H1 (cell line): ENCODE measurements around the gene DMAC2L. TPM values are rescaled to one million over a fixed set of nuclear protein-coding genes. Genes with fewer than 3 reads are reported as not detected.

ENCODE experiments used
- CTCF ChIA-PET: fragments of 300-600 bp; sonication (Branson Sonifier 250); formaldehyde crosslinking; loops from one replicate; lab custom pipeline; 2021; ENCODE audit not compliant: partially characterized antibody; lab: Charles Lee
- POLR2A ChIA-PET: fragments of 300-600 bp; sonication (Branson Sonifier 250); formaldehyde crosslinking; loops from one replicate; lab custom pipeline; 2021; ENCODE audit warnings: inconsistent platforms; ENCODE audit not compliant: partially characterized antibody; lab: Charles Lee
- DNase-seq, 2 experiments: peaks; one replicate each; pipeline versions ENCODE4 v3.0.0 to v3.0.0-alpha.2; 2010 to 2022; ENCODE audit warnings: low spot score in 2 of 2, low read depth in 1 of 2, mixed read lengths in 1 of 2
- FAIRE-seq: peaks from 2 replicates; lab custom pipeline; 2011; peaks lifted over from hg19 to GRCh38; lab: Jason Lieb, UNC
- H2AFZ ChIP-seq: 2 replicates; pipeline ENCODE4 v1.8.1; 2012; ENCODE audit warnings: low read length, inconsistent platforms
- H2AK5ac ChIP-seq: 2 replicates; pipeline ENCODE4 v1.6.1; 2013; ENCODE audit warnings: low read depth, low read length
- H2BK120ac ChIP-seq: replicated peaks from 2 replicates; pipeline ENCODE3; 2013; ENCODE audit warnings: low read depth, low read length, inconsistent platforms
- H2BK12ac ChIP-seq: 2 replicates; pipeline ENCODE4 v1.6.1; 2013; ENCODE audit warnings: low read depth, low read length
- H2BK15ac ChIP-seq: 2 replicates; pipeline ENCODE4 v1.6.1; 2013; ENCODE audit warnings: low read length
- H2BK20ac ChIP-seq: 2 replicates; pipeline ENCODE4 v1.6.1; 2013; ENCODE audit warnings: low read length
- H2BK5ac ChIP-seq: 2 replicates; pipeline ENCODE4 v1.6.1; 2013; ENCODE audit warnings: low read depth, low read length
- H3K14ac ChIP-seq: 2 replicates; pipeline ENCODE4 v1.6.1; 2013; ENCODE audit warnings: inconsistent platforms; ENCODE audit not compliant: insufficient read length
- H3K18ac ChIP-seq: 2 replicates; pipeline ENCODE4 v1.6.1; 2013; ENCODE audit warnings: low read length; ENCODE audit errors: extremely low read depth
- H3K23ac ChIP-seq: 2 replicates; pipeline ENCODE4 v1.6.1; 2013; ENCODE audit warnings: inconsistent platforms; ENCODE audit not compliant: insufficient read length
- H3K23me2 ChIP-seq: 2 replicates; pipeline ENCODE4 v1.6.1; 2013; ENCODE audit warnings: low read depth, low read length
- H3K27ac ChIP-seq: 2 replicates; pipeline ENCODE4 v1.6.1; 2011; ENCODE audit warnings: low read depth, low read length, inconsistent platforms
- H3K27me3 ChIP-seq, 4 experiments: replicated peaks in 1 of 4; 1 replicate in 1 of 4; 2 replicates in 3 of 4; pipeline versions ENCODE4 v1.6.1 to v1.8.1; 2011 to 2013; ENCODE audit warnings: low read length in 3 of 4, mild to moderate bottlenecking in 3 of 4, inconsistent platforms in 2 of 4, mixed read lengths in 2 of 4, moderate library complexity in 1 of 4; ENCODE audit not compliant: control insufficient read depth in 3 of 4, insufficient read depth in 3 of 4; ENCODE audit errors: extremely low read depth in 1 of 4
- H3K36me3 ChIP-seq, 4 experiments: 2 replicates each; pipeline versions ENCODE4 v1.6.1 to v1.8.1; 2011 to 2013; ENCODE audit warnings: mild to moderate bottlenecking in 4 of 4, low read length in 3 of 4, moderate library complexity in 2 of 4, control low read depth in 1 of 4, inconsistent platforms in 1 of 4; ENCODE audit not compliant: insufficient read depth in 4 of 4, control insufficient read depth in 2 of 4
- H3K4ac ChIP-seq: replicated peaks from 2 replicates; pipeline ENCODE3; 2013; ENCODE audit warnings: low read length, low read depth, mixed read lengths, inconsistent platforms; ENCODE audit not compliant: insufficient read length
- H3K4me1 ChIP-seq, 4 experiments: replicated peaks in 1 of 4; 1 replicate in 1 of 4; 2 replicates in 3 of 4; pipeline versions ENCODE4 v1.6.1 to v1.8.1; 2011 to 2013; ENCODE audit warnings: low read length in 3 of 4, inconsistent platforms in 2 of 4, mixed read lengths in 1 of 4; ENCODE audit not compliant: insufficient read depth in 4 of 4, control insufficient read depth in 3 of 4
- H3K4me2 ChIP-seq, 2 experiments: 2 replicates each; pipeline versions ENCODE4 v1.6.1 to v1.8.1; 2011 to 2013; ENCODE audit warnings: low read depth in 2 of 2, low read length in 2 of 2, control low read depth in 1 of 2, inconsistent platforms in 1 of 2, mild to moderate bottlenecking in 1 of 2; ENCODE audit not compliant: insufficient read depth in 1 of 2
- H3K4me3 ChIP-seq, 4 experiments: fragments of 200-600, 300-600 bp in 1 of 4; sonication (generic), shearing (Covaris generic), sonication (Bioruptor Twin) in 1 of 4; 2 replicates each; pipeline versions ENCODE4 v1.5.1 to v1.8.1; 2011 to 2016; ENCODE audit warnings: low read length in 4 of 4, low read depth in 3 of 4, control low read depth in 2 of 4, inconsistent platforms in 2 of 4, mild to moderate bottlenecking in 2 of 4, mixed read lengths in 1 of 4, moderate library complexity in 1 of 4; ENCODE audit not compliant: insufficient read depth in 2 of 4; ENCODE audit errors: extremely low read depth in 1 of 4
- H3K56ac ChIP-seq: replicated peaks from 2 replicates; pipeline ENCODE3; 2013; ENCODE audit warnings: low read depth, mild to moderate bottlenecking, mixed read lengths, low read length, inconsistent platforms; ENCODE audit not compliant: insufficient read length
- H3K79me1 ChIP-seq: 2 replicates; pipeline ENCODE4 v1.6.1; 2013; ENCODE audit warnings: low read depth, low read length, control low read depth
- H3K79me2 ChIP-seq, 2 experiments: 2 replicates each; pipeline versions ENCODE4 v1.6.1 to v1.8.1; 2012 to 2013; ENCODE audit warnings: low read length in 2 of 2, mild to moderate bottlenecking in 2 of 2, inconsistent platforms in 1 of 2; ENCODE audit not compliant: insufficient read depth in 2 of 2, control insufficient read depth in 1 of 2
- H3K9ac ChIP-seq, 4 experiments: replicated peaks in 1 of 4; 1 replicate in 1 of 4; 2 replicates in 3 of 4; pipeline versions ENCODE4 v1.6.1 to v1.8.1; 2011 to 2013; ENCODE audit warnings: low read depth in 3 of 4, low read length in 3 of 4, control low read depth in 2 of 4, mild to moderate bottlenecking in 2 of 4, moderate library complexity in 2 of 4, inconsistent platforms in 1 of 4; ENCODE audit errors: extremely low read depth in 1 of 4
- H3K9me3 ChIP-seq, 2 experiments: 2 replicates each; pipeline versions ENCODE4 v1.6.1 to v1.8.1; 2012 to 2013; ENCODE audit warnings: mild to moderate bottlenecking in 2 of 2, moderate library complexity in 2 of 2, control low read depth in 1 of 2, inconsistent platforms in 1 of 2, low read depth in 1 of 2, low read length in 1 of 2, mixed read lengths in 1 of 2; ENCODE audit not compliant: insufficient read depth in 2 of 2
- H4K20me1 ChIP-seq, 2 experiments: replicated peaks in 1 of 2; 2 replicates each; pipeline versions ENCODE3 to v1.8.1; 2011 to 2013; ENCODE audit warnings: inconsistent platforms in 2 of 2, low read length in 2 of 2, mild to moderate bottlenecking in 1 of 2; ENCODE audit not compliant: insufficient read depth in 2 of 2, control insufficient read depth in 1 of 2
- H4K5ac ChIP-seq: 2 replicates; pipeline ENCODE4 v1.6.1; 2013; ENCODE audit warnings: low read length, low read depth, mixed read lengths, inconsistent platforms; ENCODE audit not compliant: insufficient read length
- H4K8ac ChIP-seq: 2 replicates; pipeline ENCODE4 v1.8.0; 2013; ENCODE audit warnings: mild to moderate bottlenecking, moderate library complexity, low read length, inconsistent platforms; ENCODE audit not compliant: insufficient read depth; ENCODE audit errors: extremely low read depth
- H4K91ac ChIP-seq: replicated peaks from 2 replicates; pipeline ENCODE3; 2013; ENCODE audit warnings: low read length, mixed read lengths, inconsistent platforms; ENCODE audit not compliant: insufficient read length
- ASH2L ChIP-seq: fragments of 200-600, 300-600 bp; sonication (generic); IDR thresholded peaks from one replicate; pipeline ENCODE4 v1.7.1; 2017; ENCODE audit warnings: low read length
- CTBP2 ChIP-seq: IDR thresholded peaks from 2 replicates; pipeline ENCODE4 v1.7.0; 2011; ENCODE audit warnings: borderline replicate concordance, mild to moderate bottlenecking, moderate library complexity, mixed read lengths, low read length; ENCODE audit not compliant: insufficient read depth, insufficient read length
- GABPA ChIP-seq: IDR thresholded peaks from 2 replicates; pipeline ENCODE4 v1.6.1; 2011; ENCODE audit warnings: mild to moderate bottlenecking, low read length, moderate library complexity, borderline replicate concordance; ENCODE audit not compliant: insufficient read depth
- POU5F1 ChIP-seq: IDR thresholded peaks from 2 replicates; pipeline ENCODE4 v1.6.1; 2011; ENCODE audit warnings: low read depth, mild to moderate bottlenecking, low read length, moderate library complexity
- YY1 ChIP-seq: IDR thresholded peaks from 2 replicates; pipeline ENCODE4 v1.6.1; 2011; ENCODE audit warnings: low read depth, mild to moderate bottlenecking, low read length
- WGBS, 2 experiments: shearing (Covaris generic) in 1 of 2; methylation state at CpG; one replicate each; pipeline versions ENCODE4 v1.1.6 to v1.1.7; 2013 to 2015; ENCODE audit warnings: low lambda C conversion rate in 2 of 2, mixed read lengths in 2 of 2, inconsistent platforms in 1 of 2, low coverage in 1 of 2, missing lambda C conversion rate in 1 of 2; ENCODE audit not compliant: insufficient replicate concordance in 2 of 2, insufficient coverage in 1 of 2, insufficient read length in 1 of 2; ENCODE audit errors: extremely low coverage in 1 of 2, missing lambda C conversion rate in 1 of 2; 5-methylcytosine and 5-hydroxymethylcytosine counted together
- polyA plus RNA-seq, 7 experiments: library from polyadenylated mRNA; depleted of rRNA in 3 of 7; stranded (reverse) in 5 of 7; unstranded in 2 of 7; fragments of >200 nt in 5 of 7; fragments of 200-250 nt in 2 of 7; gene quantifications; 1 replicate in 5 of 7; 2 replicates in 1 of 7; 4 replicates in 1 of 7; pipeline versions ENCODE4 v1.2.1 to v1.2.3, GENCODE V29; 2011 to 2013; ENCODE audit warnings: missing spikeins in 2 of 7, mixed read lengths in 2 of 7
- total RNA-seq: library from RNA; stranded (reverse); fragmentation: NEBNext Ultra II Directional; extraction: Animal tissue kit (Norgen Biotek cat#: 25700); gene quantifications from 2 replicates; pipeline ENCODE4 v1.2.1, GENCODE V29; 2021
- TF ChIP-seq, protein P1 (sequence below): IDR thresholded peaks from 2 replicates; pipeline ENCODE4 v1.6.1; 2011; ENCODE audit warnings: low read length, improper control_type of control experiment

The DMAC2L gene
- total and polyA plus RNA-seq, 2 of the 8 experiments (the other 6 are each of a cell fraction or from before 2014, with no cell fraction given), result 20.3 to 28.9 TPM

DNA sequence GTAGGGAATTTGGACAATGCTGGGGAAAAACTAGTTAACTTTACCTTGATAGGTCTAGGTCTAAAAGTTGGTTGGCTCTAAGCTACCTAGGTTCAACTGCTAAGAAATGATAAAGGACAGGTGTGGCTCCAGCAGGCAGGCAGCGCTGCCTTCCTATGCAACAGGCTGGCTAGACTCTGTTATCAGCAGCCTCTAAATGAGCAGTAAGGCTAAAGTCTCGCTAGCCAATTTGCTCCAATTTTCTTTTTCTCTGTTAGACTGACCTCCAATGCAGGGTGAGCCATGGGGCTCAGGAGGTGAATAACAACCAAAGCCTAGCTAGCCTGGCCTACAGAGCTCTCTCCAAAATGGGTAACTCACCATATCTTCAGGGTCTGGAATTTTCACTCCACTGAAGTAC lies 26.5 kb downstream of the DMAC2L start:
- Histone ChIP-seq H4K20me1 (no peaks in the 10 kb centered on the region), H3K23me2 (no peaks in the 10 kb centered on the region), H3K4ac (no peak overlapping the region), H2AK5ac (no peak overlapping the region), H3K9me3 (no peaks in the 10 kb centered on the region), H3K23ac (no peak overlapping the region), H2BK5ac (no peak overlapping the region), H2BK120ac (no peak overlapping the region), H3K4me2 (no peak overlapping the region), H2BK15ac (no peak overlapping the region), H3K36me3 (peaks cover 0 to 2% (median 0%) of the 10 kb centered on the region in 4 experiments; a peak in 1 of 8 replicates), H3K56ac (no peak overlapping the region), H3K9ac (no peak overlapping the region), H3K18ac (no peak overlapping the region), H3K79me1 (no peaks in the 10 kb centered on the region), H4K5ac (no peak overlapping the region), H2BK12ac (no peak overlapping the region), H4K8ac (no peak overlapping the region), H4K91ac (no peak overlapping the region), H3K79me2 (no peaks in the 10 kb centered on the region), H3K4me3 (no peak overlapping the region), H3K27me3 (no peaks in the 10 kb centered on the region), H3K4me1 (peaks cover under 1 to 16% (median 10%) of the 10 kb centered on the region in 4 experiments; a peak in 6 of 7 replicates), H3K27ac (no peak overlapping the region), H2BK20ac (no peak overlapping the region), H3K14ac (no peak overlapping the region), H2AFZ (no peak overlapping the region)
- WGBS, 2 experiments, result 91% methylated on average over 2 of the region's 2 CpGs; no CpG with 5 or more reads in 1 of the 2 experiments
- ChIA-PET CTCF (interaction anchor here (0.5 to 1.6 kb wide), 6 partner anchors 9 to 943 kb away, joined by 3 to 5 read pairs (median 4); no protein-coding TSS in a partner anchor), POLR2A (interaction anchor here (1.0 kb wide), 1 partner anchor 9 kb away, joined by 3 read pairs; no protein-coding TSS in a partner anchor)
- FAIRE-seq, result no peak
- TF ChIP-seq, protein P1, sequence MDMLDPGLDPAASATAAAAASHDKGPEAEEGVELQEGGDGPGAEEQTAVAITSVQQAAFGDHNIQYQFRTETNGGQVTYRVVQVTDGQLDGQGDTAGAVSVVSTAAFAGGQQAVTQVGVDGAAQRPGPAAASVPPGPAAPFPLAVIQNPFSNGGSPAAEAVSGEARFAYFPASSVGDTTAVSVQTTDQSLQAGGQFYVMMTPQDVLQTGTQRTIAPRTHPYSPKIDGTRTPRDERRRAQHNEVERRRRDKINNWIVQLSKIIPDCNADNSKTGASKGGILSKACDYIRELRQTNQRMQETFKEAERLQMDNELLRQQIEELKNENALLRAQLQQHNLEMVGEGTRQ, result no peak
- no peak for TF ChIP-seq GABPA
- no peak for TF ChIP-seq ASH2L
- TF ChIP-seq POU5F1, result no peak
- no peak for TF ChIP-seq YY1
- no peak for TF ChIP-seq CTBP2
- no peak for DNase-seq
